ENCODE results near the gene EEF1G.
A peak's percentile ranks its signal among the peaks of the same experiment; 100 is the strongest.

EEF1G gene

DNA sequence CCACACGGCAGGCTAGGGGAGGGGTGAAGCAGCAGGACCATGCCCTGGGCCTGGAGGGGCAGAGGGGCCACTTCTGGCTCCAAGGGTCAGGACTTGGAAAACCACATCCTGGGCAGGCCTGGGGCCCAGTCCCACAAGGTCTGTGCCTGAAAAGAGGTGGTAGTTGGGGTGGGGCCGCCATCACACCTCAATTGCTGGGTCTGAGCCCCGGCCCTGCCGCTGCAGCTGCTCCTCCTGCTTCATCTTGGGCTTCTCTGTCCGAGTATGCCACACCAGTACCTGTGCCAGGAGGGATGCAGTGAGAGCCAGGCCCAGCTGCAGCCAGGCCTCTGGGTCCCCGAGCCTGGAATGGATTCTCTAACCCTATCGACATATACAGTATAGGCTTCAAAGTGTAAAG lies 41.8 kb upstream of the EEF1G start:
- TF ChIP-seq RAD21 (IDR thresholded peaks at IDR 0.05; ENCODE audit: low read depth) (no peak), TCF12 (IDR thresholded peaks at IDR 0.05; ENCODE audit: low read depth) (no peak), CREB1 (IDR thresholded peaks at IDR 0.05; ENCODE audit: low read depth) (no peak), REST (IDR thresholded peaks at IDR 0.05; ENCODE audit: low read depth) (no peak), YY1 (IDR thresholded peaks at IDR 0.05; ENCODE audit: low read depth) (no peak), NFIC (IDR thresholded peaks at IDR 0.05) (no peak), EP300 (IDR thresholded peaks at IDR 0.05; ENCODE audit: borderline replicate concordance) (no peak), ZBTB7A (IDR thresholded peaks at IDR 0.05; ENCODE audit: low read depth) (no peak), USF1 (IDR thresholded peaks at IDR 0.05) (no peak), CEBPB (IDR thresholded peaks at IDR 0.05) (no peak), TEAD4 (IDR thresholded peaks at IDR 0.05) (no peak), FOXM1 (IDR thresholded peaks at IDR 0.05; ENCODE audit: borderline replicate concordance, low read depth) (no peak), EGR1 (IDR thresholded peaks at IDR 0.05) (no peak), TAF1 (IDR thresholded peaks at IDR 0.05; ENCODE audit: low read depth) (no peak)
- TF ChIP-seq, protein P1, sequence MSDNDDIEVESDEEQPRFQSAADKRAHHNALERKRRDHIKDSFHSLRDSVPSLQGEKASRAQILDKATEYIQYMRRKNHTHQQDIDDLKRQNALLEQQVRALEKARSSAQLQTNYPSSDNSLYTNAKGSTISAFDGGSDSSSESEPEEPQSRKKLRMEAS (IDR thresholded peaks at IDR 0.05), result no peak

GRCh38 chr11:62614275-62614674 lies 40.6 kb upstream of the EEF1G start:
- TF ChIP-seq TEAD4 (IDR thresholded peaks at IDR 0.05), result no peak
- TF ChIP-seq, protein P1 (IDR thresholded peaks at IDR 0.05), result peak; percentile 79

DNA sequence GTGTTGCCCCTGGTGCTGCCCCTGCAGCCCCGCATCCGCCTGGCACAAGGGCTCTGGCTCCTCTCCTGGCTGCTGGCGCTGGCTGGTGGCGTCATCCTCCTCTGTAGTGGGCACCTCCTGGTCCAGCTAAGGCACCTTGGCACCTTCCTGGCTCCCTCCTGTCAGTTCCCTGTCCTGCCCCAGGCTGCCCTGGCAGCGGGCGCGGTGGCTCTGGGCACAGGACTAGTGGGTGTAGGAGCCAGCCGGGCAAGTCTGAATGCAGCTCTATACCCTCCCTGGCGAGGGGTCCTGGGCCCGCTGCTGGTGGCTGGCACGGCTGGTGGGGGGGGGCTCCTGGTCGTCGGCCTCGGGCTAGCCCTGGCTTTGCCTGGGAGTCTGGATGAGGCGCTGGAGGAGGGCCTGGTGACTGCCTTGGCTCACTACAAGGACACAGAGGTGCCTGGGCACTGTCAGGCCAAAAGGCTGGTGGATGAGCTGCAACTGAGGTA lies 39.6 kb upstream of the EEF1G start:
- TF ChIP-seq USF1 (IDR thresholded peaks at IDR 0.05) (no peak), EGR1 (IDR thresholded peaks at IDR 0.05) (no peak), TCF12 (IDR thresholded peaks at IDR 0.05; ENCODE audit: low read depth) (no peak), FOXM1 (IDR thresholded peaks at IDR 0.05; ENCODE audit: borderline replicate concordance, low read depth) (no peak), NFIC (IDR thresholded peaks at IDR 0.05) (no peak), EP300 (IDR thresholded peaks at IDR 0.05; ENCODE audit: borderline replicate concordance) (no peak), RAD21 (IDR thresholded peaks at IDR 0.05; ENCODE audit: low read depth) (no peak), CEBPB (IDR thresholded peaks at IDR 0.05) (no peak), TAF1 (IDR thresholded peaks at IDR 0.05; ENCODE audit: low read depth) (no peak), REST (IDR thresholded peaks at IDR 0.05; ENCODE audit: low read depth) (no peak), YY1 (IDR thresholded peaks at IDR 0.05; ENCODE audit: low read depth) (no peak), CREB1 (IDR thresholded peaks at IDR 0.05; ENCODE audit: low read depth) (no peak), TEAD4 (IDR thresholded peaks at IDR 0.05) (no peak), ZBTB7A (IDR thresholded peaks at IDR 0.05; ENCODE audit: low read depth) (no peak)
- TF ChIP-seq, protein P1 (IDR thresholded peaks at IDR 0.05), result no peak

DNA sequence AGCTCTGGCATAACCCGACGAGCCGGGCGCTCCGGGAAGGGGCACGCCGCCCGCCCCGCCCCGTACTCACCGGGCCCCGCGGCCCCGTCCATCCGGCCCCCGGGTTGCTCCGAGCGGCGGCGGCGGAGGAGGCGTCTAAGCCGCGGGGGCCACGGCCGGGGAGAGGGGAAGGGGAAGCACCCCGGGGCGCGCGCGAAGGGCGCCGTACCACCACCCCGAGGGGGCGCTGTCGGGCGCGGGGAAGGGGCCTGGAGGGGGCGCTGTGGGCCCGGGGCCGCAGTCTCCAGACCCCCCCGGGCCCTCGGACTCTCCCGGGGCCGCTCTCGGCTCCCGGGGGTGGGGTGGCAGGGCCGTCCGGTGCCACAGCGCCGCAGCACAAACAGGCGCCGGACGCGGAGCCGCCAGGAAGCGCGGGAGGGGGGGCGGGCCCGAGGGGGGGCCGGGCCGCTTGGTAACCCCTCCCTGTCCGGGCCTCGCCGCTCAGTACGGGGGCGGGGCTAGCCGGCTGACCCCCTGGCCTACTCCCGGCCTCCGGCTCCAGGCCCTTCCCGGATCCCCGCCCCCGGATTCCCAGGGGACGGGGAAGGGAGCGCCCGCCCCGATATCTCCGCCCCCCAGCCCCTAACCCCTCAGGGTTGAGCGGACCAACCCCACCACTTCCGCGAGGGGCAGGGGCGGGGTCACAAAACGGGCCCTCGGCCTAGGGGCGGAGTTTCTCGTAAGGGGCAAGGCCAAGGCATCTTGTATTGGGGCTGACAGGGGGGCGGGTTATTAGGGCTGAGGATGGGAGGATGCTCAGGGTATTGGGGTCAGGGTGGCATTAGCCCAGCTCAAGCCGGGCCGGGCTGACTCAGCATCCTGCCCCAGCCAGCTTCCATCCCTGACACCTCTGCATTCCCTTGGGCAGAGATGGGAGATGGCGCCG lies 38.9 kb upstream of the EEF1G start, which contains the start of the genes EML3 and ROM1:
Gene EML3 (minus strand): TSS at position 410 of the 925 bp plus-strand sequence. CDS start 318 bp downstream, at position 92.
Gene ROM1 (plus strand): TSS at position 892 of the 925 bp plus-strand sequence. CDS start 25 bp downstream, at position 917.
- no peak for TF ChIP-seq YY1 (IDR thresholded peaks at IDR 0.05; ENCODE audit: low read depth)
- TF ChIP-seq ZBTB7A (IDR thresholded peaks at IDR 0.05; ENCODE audit: low read depth), result 0 out of 2 replicates have a peak, but pooled peaks have one; percentile 46

DNA sequence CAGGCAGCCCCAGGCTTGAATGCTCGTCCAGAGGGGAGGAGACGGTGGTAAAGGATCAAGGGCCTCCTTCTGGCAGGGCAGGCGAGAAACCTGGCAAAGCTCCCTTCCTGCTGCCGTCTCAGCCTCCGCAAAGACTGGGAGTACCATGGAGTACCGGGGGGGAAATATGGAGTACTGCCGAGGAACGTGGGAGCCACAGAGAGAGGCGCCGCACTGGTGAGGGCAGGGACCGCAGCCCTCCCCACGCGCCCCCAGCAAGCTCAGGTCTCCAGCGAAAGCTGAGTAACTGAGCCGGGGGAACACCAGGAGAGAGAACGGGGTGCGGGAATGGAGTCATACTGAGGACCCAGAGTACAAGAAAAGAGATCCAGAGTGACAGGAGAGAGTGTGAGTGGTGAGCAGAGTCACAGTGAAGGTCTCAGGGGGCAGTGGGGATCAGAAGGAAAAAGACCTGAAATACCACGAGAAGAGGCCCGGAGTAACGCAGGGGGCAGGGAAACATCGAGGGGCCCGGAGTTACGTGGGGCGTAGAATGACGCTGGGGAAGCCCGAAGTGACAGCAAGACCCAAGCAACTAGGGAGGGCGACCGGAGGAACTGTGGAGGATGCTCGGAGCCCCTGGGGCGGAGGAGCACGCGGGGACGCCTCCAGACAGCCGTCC lies 38.1 kb upstream of the EEF1G start:
- TF ChIP-seq ZBTB7A (IDR thresholded peaks at IDR 0.05; ENCODE audit: low read depth), result no peak
- no peak for TF ChIP-seq YY1 (IDR thresholded peaks at IDR 0.05; ENCODE audit: low read depth)
- TF ChIP-seq, protein P1 (IDR thresholded peaks at IDR 0.05), result peak; percentile 17; the same call in 1 of the 2 replicates
- TF ChIP-seq NFIC (IDR thresholded peaks at IDR 0.05), result no peak
- TF ChIP-seq EP300 (IDR thresholded peaks at IDR 0.05; ENCODE audit: borderline replicate concordance), result no peak
- 0 out of 2 replicates have a peak, but pooled peaks have one; percentile 19 for TF ChIP-seq TAF1 (IDR thresholded peaks at IDR 0.05; ENCODE audit: low read depth)
- TF ChIP-seq USF1 (IDR thresholded peaks at IDR 0.05), result no peak

Measured in Ishikawa (cell line).